Caco-2 (cell line): ENCODE data around the gene SHC1. TPM values are rescaled to one million over a fixed set of nuclear protein-coding genes. Genes with fewer than 3 reads are reported as not detected.
"Not testable (repeated sequence)": the region's sequence is repeated elsewhere in the genome, so short reads cannot be mapped to it uniquely, and the experiment has no call there.

Source experiments
- BruUV-seq: library from RNA; stranded (reverse); fragments of 400-500 nt; replicated peaks from 2 replicates; lab custom pipeline; 2021; lab: Mats Ljungman, UMichigan
- CTCF ChIA-PET: fragments of 300-600 bp; sonication (Branson Sonifier 250); formaldehyde crosslinking; loops from one replicate; lab custom pipeline; 2022; ENCODE audit warnings: antibody characterized with exemption; lab: Charles Lee
- POLR2A ChIA-PET: fragments of 300-600 bp; sonication (Branson Sonifier 250); formaldehyde crosslinking; loops from one replicate; lab custom pipeline; 2022; ENCODE audit warnings: antibody characterized with exemption; lab: Charles Lee
- DNase-seq, 2 experiments: peaks; one replicate each; pipeline versions ENCODE4 v3.0.0 to v3.0.0-alpha.2; 2020 to 2022
- H3K27me3 ChIP-seq: replicated peaks from 2 replicates; pipeline ENCODE4 v1.6.0; 2011; ENCODE audit warnings: low read length; ENCODE audit not compliant: control insufficient read depth, insufficient read depth
- H3K36me3 ChIP-seq: 2 replicates; pipeline ENCODE4 v1.5.1; 2011; ENCODE audit warnings: low read length; ENCODE audit not compliant: control insufficient read depth, insufficient read depth
- H3K4me1 ChIP-seq: fragments of 250-450 bp; sonication (Bioruptor Pico); 2 replicates; pipeline ENCODE4 v1.5.1; 2020; ENCODE audit warnings: mild to moderate bottlenecking
- H3K4me3 ChIP-seq: 2 replicates; pipeline ENCODE4 v1.5.1; 2011; ENCODE audit warnings: low read depth, mild to moderate bottlenecking, control low read depth, low read length
- H3K9me3 ChIP-seq: fragments of 250-450 bp; sonication (Bioruptor Pico); 2 replicates; pipeline ENCODE4 v1.5.1; 2020; ENCODE audit warnings: mild to moderate bottlenecking, moderate library complexity
- H3K27ac Mint-ChIP-seq: one replicate; pipeline ENCODE4 v1.8.0; 2022; ENCODE audit warnings: mixed read lengths; ENCODE audit not compliant: unreplicated experiment
- H3K27me3 Mint-ChIP-seq: one replicate; pipeline ENCODE4 v1.8.0; 2022; ENCODE audit warnings: mixed read lengths; ENCODE audit not compliant: insufficient read depth, unreplicated experiment
- H3K36me3 Mint-ChIP-seq: one replicate; pipeline ENCODE4 v1.8.0; 2022; ENCODE audit warnings: mild to moderate bottlenecking, mixed read lengths; ENCODE audit not compliant: insufficient read depth, unreplicated experiment
- H3K4me1 Mint-ChIP-seq: one replicate; pipeline ENCODE4 v1.8.0; 2022; ENCODE audit warnings: low read depth, mixed read lengths; ENCODE audit not compliant: unreplicated experiment
- H3K4me3 Mint-ChIP-seq: one replicate; pipeline ENCODE4 v1.8.0; 2022; ENCODE audit warnings: mild to moderate bottlenecking, moderate library complexity, mixed read lengths; ENCODE audit not compliant: unreplicated experiment
- H3K9me3 Mint-ChIP-seq: one replicate; pipeline ENCODE4 v1.8.0; 2022; ENCODE audit warnings: mixed read lengths; ENCODE audit not compliant: unreplicated experiment
- intact Hi-C: fragments of 100-400 bp; cut with micrococcal nuclease; formaldehyde crosslinking; loops from one replicate; pipeline ENCODE4 v1.10.0; 2022; ENCODE audit not compliant: unreplicated experiment
- total RNA-seq: library from RNA; stranded (reverse); gene quantifications from 2 replicates; pipeline ENCODE4 v1.2.3, GENCODE V29; 2022
- TF ChIP-seq, protein P1 (sequence below), 2 experiments: fragments of 200-600 bp in 1 of 2; IDR thresholded peaks; 1 replicate in 1 of 2; 2 replicates in 1 of 2; pipeline versions ENCODE4 v1.5.1 to v1.8.0; 2011 to 2022; ENCODE audit warnings: antibody characterized with exemption in 1 of 2, control low read depth in 1 of 2, inconsistent platforms in 1 of 2, low read depth in 1 of 2, low read length in 1 of 2, mild to moderate bottlenecking in 1 of 2, moderate library complexity in 1 of 2; ENCODE audit not compliant: insufficient read depth in 1 of 2, severe bottlenecking in 1 of 2, unreplicated experiment in 1 of 2

The SHC1 gene
- total RNA-seq, 1 experiment from 2014 or later = 59.6 TPM

DNA sequence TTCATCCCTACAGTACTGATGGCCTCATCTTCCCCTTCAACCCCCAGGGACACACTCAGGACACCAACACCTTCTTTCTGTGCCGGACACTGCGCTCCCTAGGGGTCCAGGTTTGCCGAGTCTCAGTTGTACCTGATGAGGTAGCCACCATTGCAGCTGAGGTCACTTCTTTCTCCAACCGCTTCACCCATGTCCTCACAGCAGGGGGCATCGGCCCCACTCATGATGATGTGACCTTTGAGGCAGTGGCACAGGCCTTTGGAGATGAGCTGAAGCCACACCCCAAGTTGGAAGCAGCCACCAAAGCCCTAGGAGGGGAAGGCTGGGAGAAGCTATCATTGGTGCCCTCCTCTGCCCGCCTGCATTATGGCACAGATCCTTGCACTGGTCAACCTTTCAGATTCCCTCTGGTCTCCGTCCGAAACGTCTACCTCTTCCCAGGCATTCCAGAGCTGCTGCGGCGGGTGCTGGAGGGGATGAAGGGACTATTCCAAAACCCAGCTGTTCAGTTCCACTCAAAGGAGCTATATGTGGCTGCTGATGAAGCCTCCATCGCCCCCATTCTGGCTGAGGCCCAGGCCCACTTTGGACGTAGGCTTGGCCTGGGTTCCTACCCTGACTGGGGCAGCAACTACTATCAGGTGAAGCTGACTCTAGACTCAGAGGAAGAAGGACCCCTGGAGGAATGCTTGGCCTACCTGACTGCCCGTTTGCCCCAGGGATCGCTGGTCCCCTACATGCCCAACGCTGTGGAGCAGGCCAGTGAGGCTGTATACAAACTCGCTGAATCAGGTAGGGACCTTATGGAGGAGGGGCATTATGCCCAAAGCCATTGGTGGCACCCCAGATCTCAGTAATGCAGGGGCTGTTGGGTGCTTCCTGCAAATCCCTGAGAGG lies 17.8 kb upstream of the SHC1 start:
- ChIA-PET POLR2A (interaction anchor here (1.0 to 1.1 kb wide), 2 partner anchors 16 to 27 kb away, joined by 3 to 8 read pairs; partner anchors contain the start of gene PYGO2), CTCF (interaction anchor here (0.5 to 1.3 kb wide), 8 partner anchors 8 to 63 kb away, joined by 3 to 6 read pairs (median 4); partner anchors contain the start of gene ADAM15)
- TF ChIP-seq, protein P1, sequence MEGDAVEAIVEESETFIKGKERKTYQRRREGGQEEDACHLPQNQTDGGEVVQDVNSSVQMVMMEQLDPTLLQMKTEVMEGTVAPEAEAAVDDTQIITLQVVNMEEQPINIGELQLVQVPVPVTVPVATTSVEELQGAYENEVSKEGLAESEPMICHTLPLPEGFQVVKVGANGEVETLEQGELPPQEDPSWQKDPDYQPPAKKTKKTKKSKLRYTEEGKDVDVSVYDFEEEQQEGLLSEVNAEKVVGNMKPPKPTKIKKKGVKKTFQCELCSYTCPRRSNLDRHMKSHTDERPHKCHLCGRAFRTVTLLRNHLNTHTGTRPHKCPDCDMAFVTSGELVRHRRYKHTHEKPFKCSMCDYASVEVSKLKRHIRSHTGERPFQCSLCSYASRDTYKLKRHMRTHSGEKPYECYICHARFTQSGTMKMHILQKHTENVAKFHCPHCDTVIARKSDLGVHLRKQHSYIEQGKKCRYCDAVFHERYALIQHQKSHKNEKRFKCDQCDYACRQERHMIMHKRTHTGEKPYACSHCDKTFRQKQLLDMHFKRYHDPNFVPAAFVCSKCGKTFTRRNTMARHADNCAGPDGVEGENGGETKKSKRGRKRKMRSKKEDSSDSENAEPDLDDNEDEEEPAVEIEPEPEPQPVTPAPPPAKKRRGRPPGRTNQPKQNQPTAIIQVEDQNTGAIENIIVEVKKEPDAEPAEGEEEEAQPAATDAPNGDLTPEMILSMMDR (IDR thresholded peaks at IDR 0.05; ENCODE audit: insufficient read depth in 1 of 2, low read depth in 1 of 2, low read length in 1 of 2, severe bottlenecking in 1 of 2, unreplicated experiment in 1 of 2) = peak in 1 of 2 experiments; percentile 31
- Mint-ChIP-seq H3K27ac (no peak overlapping the region), H3K4me1 (no peaks in the 10 kb centered on the region), H3K4me3 (no peak overlapping the region), H3K9me3 (no peaks in the 10 kb centered on the region), H3K36me3 (peaks cover 59% of the 10 kb centered on the region), H3K27me3 (no peaks in the 10 kb centered on the region)
- intact Hi-C loops = no loop called here
- Histone ChIP-seq H3K36me3 (peaks cover 8% of the 10 kb centered on the region), H3K9me3 (no peaks in the 10 kb centered on the region), H3K4me1 (no peaks in the 10 kb centered on the region; the same call in 1 of the 2 replicates), H3K4me3 (no peak overlapping the region), H3K27me3 (no peaks in the 10 kb centered on the region)
- no TSS peak for BruUV-seq
- peak in 1 of 2 experiments; percentile 32 for DNase-seq

- Histone ChIP-seq H3K9me3 (no peaks in the 10 kb centered on the region), H3K4me3 (no peak overlapping the region), H3K36me3 (peaks cover 7% of the 10 kb centered on the region), H3K27me3 (no peaks in the 10 kb centered on the region), H3K4me1 (no peaks in the 10 kb centered on the region; the same call in 1 of the 2 replicates)
- intact Hi-C loops = no loop called here
- TF ChIP-seq, protein P1 (IDR thresholded peaks at IDR 0.05; ENCODE audit: insufficient read depth in 1 of 2, low read depth in 1 of 2, low read length in 1 of 2, severe bottlenecking in 1 of 2, unreplicated experiment in 1 of 2) = no peak
- CTCF ChIA-PET = interaction anchor here (0.6 to 1.3 kb wide), 4 partner anchors 14 to 64 kb away, joined by 3 to 6 read pairs (median 4); partner anchors contain the start of gene ADAM15
- no peak overlapping the region for H3K27ac Mint-ChIP-seq
- no TSS peak for BruUV-seq
- no peaks in the 10 kb centered on the region for H3K4me1 Mint-ChIP-seq
- no peak overlapping the region for H3K4me3 Mint-ChIP-seq
- no peaks in the 10 kb centered on the region for H3K9me3 Mint-ChIP-seq
- no peaks in the 10 kb centered on the region for H3K27me3 Mint-ChIP-seq
- POLR2A ChIA-PET = no interaction called here
- no peak for DNase-seq
- peaks cover 51% of the 10 kb centered on the region for H3K36me3 Mint-ChIP-seq
Observed at GRCh38 chr1:154987326-154987725, 16.8 kb upstream of the SHC1 start.

- H3K9me3 ChIP-seq, DNase-seq, H3K27ac Mint-ChIP-seq, BruUV-seq, H3K4me3 Mint-ChIP-seq, H3K27me3 Mint-ChIP-seq, H3K4me3 ChIP-seq, H3K4me1 ChIP-seq, H3K27me3 ChIP-seq, H3K36me3 ChIP-seq, H3K9me3 Mint-ChIP-seq, H3K4me1 Mint-ChIP-seq, intact Hi-C loops: not testable (repeated sequence)
- CTCF ChIA-PET = interaction anchor here (1.0 kb wide), 1 partner anchor 13 kb away, joined by 3 read pairs; no protein-coding TSS in a partner anchor
- POLR2A ChIA-PET = interaction anchor here (0.6 kb wide), 1 partner anchor 13 kb away, joined by 5 read pairs; no protein-coding TSS in a partner anchor
- peaks cover 51% of the 10 kb centered on the region for H3K36me3 Mint-ChIP-seq
Observed at GRCh38 chr1:154986736-154987135, 16.2 kb upstream of the SHC1 start.
